Hepatic stellate cell (primary cell): Measurements from ENCODE around the gene PROZ.

Source experiments
- DNase-seq: peaks from one replicate; pipeline ENCODE4 v3.0.0; 2011; ENCODE audit warnings: low spot score

The PROZ gene

DNA sequence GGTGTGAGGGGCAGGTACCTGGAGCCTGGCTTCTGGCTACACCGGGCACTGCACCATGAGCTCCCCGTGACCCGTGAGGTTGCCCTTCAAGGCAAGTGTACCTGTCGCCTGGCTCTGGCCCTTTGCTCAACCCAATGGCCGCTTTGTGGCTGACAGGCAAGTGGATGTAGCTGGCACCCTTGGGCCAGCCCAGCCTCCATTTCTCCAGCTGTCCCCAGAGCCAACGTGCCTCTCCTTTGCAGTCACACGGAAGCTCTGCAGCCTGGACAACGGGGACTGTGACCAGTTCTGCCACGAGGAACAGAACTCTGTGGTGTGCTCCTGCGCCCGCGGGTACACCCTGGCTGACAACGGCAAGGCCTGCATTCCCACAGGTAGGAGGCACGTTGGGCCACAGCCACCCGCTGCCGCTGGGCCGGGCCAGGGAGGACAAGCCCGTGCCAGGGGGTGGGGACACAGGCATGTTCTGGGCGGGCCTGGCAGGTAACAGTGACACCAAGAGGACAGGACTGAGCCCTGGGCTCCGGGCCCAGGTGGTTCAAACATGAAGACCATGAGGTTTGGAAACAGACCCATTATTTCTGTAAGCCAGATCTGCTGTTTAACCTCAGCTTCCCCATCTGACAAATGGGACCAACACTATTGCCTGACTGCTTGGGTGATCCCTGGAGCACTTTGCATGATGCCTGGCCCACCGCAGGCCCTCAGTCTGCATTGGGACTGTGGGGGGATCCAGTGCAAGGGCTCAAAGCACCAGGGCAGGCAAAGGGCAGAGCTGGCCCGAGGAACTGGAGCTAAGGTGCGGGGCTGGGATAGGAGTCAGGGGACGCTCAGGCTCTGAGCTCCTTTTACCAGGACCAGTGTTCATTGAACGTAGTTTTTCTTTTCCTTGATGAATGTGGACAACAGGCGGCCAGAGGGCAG is 17.5 kb upstream of the PROZ start:
- no peak for DNase-seq

DNA sequence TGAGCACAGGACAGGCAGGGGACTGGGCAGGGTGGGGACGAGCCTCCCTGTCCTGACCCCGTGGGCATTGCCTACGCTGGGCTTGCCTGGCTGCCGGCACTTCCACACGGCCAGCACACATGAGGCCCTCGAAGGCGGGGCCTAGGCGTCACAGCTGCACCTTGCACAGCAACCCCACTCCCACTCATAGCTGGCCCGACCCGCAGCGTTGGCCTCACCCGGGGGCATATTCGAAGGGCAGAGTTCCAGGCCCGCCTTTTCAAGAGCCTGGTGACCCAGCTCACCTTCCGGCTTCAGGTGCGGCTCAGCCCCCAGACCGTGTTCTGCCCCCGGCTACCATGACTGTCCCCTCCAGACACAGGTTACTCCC is 16.9 kb upstream of the PROZ start:
- no peak for DNase-seq

DNA sequence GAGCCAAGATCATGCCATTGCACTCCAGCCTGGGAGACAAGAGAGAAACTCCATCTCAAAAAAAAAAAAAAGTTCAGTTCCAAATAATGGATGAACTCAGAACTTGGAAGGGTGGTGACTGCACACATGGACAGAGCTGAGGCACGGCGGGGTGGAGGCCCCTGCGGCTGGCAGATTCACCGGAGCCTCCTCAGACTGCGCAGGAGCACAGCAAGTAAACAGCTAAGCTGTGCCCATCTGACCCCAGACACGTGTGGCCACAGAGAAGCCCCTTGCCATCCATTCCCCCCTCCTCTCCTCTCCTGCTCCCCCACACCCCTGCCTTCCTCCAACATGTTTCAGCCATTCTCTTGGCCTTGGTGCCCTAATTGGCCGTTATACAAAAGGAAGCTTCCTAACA is 15.6 kb upstream of the PROZ start:
- no peak for DNase-seq

DNA sequence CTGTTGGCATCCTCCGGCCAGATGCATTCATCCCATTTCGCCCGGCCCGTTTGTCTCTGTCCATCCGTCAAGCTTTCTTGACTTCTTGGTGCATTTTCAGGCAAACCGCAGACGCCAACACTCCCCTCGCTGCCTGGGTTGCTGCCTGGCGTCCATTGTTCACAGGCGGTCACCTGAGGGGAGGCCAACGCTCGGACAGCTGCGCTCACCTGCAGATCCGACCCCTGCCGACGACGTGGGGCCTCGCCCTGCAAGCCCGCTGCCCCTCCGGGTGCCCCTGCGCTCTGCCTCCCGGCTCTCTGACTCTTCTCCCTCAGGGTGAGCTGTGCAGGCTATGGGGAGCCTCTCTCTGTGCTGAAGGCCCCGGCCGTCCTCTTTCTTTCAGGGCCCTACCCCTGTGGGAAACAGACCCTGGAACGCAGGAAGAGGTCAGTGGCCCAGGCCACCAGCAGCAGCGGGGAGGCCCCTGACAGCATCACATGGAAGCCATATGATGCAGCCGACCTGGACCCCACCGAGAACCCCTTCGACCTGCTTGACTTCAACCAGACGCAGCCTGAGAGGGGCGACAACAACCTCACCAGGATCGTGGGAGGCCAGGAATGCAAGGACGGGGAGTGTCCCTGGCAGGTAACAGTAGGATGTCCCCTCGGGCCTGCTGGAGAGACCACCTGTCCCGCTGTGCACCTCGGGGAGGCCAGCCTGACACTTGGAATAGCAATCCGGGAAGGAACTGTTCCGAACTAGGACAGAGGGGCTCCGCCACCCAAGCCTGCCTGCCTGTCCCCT is 14.8 kb upstream of the PROZ start:
- no peak for DNase-seq

DNA sequence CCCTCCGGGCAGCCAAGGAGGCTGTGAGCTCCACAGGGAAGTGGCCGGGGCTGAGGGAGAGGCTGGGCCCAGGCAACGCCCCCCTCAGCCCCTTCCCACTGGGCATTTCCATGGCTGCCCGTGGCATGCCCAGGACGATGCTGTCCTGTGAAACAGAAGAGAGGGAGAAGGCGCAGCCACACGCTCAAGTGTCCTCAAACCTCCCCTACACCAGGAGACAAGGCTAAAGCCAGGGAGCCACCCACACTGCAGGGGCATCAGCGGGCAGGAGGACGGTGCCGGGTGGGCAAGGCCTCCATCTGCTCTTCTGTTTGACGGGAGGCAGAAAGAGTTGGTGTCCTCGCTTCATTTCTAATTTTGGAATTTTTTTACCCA is 14.2 kb upstream of the PROZ start:
- DNase-seq = no peak

DNA sequence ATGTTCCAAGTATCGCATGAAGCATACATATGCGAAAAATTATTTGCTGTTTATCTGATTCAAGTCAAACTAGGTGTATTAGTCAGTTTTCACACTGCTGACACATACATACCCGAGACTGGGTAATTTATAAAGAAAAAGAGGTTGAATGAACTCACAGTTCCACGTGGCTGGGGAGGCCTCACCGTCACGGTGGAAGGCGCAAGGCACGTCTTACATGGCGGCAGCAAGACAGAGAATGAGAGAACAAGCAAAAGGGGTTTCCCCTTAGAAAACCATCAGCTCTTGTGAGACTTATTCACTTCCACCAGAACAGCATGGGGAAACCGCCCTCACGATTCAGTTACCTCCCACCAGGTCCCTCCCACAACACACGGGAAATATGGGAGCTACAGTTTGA is 13.0 kb upstream of the PROZ start:
- DNase-seq = no peak

DNA sequence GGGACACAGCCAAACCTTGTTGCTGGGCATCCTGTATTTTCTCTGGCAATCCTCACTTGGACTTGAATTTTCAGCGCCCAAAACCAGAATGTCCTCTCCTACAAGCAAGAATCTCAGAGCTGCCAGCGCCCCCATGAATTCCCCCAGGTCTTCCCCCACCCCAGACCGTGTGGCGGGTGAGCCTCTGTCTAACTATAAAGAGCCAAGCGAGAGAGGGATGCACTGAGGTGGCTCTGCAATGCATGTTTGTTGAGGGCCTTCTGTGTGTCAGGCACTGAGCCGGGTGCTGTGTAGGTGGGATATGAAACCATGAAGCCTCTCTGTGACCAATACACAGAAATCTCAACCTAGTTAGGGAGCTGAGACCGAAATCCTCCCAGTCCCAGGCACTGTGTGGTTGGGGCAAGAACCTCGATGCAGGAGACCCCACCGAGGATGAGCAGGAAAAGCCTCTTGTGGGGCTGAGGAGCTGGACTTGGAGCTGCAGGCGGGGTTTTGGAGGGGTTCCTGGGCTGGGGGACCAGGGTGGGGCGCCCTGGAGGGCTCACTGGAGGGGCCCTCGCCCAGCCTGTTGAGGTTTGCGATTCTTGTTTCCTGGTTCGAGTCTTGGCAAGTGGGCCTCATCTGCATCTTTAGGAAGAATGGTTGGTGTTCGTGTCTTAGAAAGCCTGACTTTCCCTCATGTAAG is 12.4 kb upstream of the PROZ start:
- DNase-seq = no peak

DNA sequence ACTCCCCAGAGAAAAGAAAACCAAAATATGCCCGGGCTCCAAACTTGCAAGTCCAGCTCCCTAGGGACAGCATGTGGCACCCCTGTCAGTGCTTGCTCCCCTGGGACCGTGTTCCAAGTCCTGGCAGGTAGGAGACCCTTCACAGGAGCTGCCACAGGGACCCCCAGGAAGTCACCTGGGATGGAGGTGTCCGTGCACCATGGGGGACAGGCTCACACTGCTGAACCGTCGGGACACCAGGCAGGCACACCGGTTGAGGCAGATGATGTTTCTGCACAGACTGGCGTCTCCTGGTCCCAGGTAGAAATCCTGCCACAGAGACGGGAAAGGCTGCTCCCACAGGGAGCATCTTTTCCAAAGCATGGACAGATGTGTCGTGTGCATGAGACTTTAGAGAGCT is 11.7 kb upstream of the PROZ start:
- DNase-seq = no peak

DNA sequence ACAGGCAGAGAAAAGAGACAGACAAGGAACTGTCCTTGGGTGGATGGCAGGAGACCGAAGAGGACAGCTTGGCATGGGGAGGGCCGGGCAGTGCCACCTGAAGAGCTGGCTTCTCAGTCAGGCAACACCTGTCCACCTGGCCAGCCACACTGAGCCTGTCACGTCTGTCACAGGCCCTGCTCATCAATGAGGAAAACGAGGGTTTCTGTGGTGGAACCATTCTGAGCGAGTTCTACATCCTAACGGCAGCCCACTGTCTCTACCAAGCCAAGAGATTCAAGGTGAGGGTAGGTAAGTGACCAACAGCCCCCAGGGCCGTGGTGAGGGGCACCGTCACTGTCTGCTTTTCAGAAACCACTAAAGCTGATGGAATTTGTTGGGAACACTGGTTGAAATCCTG is 11.2 kb upstream of the PROZ start:
- DNase-seq = no peak

DNA sequence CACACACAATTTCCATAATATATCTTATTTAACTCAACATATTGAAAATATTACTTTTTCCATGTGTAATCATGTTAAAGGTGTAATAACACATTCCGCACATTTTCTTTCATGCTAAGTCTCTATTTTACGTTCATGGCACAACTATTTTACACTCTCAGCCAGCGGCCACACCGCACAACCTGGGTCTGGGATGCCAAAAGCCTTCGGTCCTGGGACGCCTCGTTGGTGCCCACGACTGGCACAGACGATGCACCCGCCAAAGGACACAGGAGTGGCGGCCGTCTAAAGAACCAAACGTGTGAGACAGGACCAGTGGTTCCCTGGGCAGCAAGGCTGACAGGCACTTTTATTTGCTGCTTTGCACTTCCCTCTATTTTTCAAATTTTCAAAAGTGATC is 10.0 kb upstream of the PROZ start:
- no peak for DNase-seq

DNA sequence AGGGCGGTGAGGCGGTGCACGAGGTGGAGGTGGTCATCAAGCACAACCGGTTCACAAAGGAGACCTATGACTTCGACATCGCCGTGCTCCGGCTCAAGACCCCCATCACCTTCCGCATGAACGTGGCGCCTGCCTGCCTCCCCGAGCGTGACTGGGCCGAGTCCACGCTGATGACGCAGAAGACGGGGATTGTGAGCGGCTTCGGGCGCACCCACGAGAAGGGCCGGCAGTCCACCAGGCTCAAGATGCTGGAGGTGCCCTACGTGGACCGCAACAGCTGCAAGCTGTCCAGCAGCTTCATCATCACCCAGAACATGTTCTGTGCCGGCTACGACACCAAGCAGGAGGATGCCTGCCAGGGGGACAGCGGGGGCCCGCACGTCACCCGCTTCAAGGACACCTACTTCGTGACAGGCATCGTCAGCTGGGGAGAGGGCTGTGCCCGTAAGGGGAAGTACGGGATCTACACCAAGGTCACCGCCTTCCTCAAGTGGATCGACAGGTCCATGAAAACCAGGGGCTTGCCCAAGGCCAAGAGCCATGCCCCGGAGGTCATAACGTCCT is 9.4 kb upstream of the PROZ start:
- DNase-seq = no peak

DNA sequence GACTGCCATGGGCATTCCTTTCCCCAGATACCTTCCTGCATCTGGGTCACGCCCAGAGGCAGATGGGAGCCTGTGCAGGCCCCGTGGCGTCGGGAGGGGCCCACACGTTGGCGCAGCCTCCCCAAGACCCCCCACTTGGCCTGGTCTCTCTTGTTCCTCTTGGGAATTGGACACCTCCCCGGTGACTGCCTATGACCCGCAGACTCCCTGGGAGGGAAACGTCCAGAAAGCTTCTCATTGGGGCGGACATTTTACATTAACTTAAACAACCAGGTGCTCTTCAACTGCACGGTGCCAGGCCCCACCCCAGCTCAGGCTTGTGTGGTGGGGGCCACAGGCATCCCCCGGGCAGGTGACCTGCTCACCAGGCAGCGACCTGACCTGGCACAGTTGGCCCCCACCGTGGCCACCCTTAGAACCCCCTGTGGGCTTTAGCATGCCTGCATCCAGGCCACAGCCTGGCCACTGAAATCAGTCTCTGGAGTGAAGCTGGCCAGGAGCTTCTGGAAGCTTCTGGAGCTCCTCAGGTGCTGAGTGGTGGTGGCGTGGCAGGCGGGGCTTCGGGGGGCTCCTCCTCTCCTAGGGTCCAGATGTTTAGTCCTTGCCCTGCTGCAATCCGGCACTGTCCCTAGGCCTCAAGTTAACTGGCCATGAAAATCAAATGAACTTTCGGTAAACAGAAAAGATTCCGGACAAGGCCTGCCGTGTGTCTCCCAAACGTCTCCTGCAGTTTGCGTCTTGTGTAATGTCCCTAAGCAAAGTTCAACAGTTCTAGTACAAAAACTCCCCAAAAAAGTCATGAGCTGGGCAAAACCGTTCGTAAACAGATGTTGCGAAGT is 8.5 kb upstream of the PROZ start:
- DNase-seq = no peak

DNA sequence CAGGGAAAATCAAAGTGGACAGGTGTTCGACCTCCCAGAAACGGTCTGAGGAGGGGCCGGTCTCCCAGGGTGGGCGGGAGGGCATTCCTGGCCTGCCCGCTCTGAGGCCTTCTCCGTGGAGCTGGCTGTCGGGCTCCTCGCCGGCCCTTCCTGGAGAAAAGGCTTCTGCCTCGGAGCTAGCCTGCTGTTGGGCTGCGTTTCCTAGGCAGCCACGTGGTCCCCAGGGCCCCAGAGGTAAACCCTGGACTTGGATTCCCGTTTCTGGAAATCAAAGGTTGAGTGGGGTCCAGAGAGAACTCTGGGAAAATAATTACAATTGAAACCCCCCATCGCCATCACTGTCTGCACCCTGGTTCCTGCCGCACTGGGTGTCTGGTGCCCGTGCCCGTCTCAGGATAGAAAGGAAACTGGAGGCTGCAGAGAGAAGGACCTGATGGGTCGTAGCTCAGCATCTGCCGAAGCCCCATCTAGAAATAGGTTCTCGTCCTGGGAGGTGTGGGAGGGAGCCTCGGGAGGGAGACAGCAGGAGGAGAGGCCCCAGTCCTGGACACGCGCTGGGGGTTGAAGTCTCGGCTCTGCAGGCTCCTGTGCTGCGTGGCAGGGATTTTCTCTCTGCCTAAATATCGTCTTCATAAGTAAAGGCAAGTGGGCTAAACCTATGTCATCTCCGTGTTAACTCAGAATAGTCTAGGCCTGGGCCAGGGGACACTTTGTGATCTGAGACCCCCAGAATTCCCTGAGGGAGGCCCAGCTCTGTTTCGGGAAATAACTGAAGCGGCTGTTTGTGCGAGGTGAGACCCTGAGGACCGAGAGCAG is 7.7 kb upstream of the PROZ start:
- no peak for DNase-seq

DNA sequence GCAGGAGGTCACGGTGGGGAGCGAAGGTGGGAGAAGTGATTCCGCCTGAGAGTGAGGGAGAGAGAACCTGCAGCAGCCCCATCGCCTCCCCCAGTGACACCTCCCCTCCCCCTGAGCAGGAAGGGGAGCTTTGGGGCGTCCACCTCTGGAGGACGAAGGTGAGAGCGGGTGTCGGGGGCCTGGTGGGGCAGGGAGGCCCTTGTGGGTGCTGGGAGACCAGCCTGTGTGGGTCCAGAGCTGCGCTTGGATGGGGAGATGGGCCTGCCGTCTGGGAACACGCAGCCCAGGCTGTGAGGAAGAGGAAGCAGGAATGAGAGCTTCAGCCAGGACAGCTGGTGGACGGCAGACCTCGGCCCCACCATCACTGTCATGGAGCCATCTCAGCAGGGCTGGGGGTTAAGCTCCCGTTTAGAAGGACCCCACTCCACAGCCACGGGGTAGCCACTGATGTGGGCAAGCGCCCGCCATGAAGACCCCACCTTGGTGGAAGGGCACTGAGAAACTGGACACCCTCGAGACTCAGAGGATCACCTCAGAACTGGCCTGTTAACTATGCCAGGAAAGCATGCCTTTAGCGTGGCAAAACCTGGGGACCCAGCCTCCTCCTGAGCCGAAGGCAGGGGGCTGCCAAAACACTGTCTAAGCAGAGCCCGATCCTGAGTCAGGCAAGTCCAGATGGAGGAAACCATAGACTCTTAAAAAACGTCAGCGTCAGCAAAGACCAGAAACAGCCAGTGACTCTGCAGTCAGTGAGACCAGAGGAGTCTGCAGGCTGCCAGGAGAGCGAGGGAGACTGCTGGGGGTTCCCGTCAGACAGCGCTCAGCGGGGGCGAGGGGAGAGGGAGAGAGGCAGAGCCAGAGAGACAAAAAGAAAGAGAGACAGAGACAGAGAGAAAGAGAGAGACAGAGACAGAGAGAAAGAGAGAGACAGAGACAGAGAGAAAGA is 6.4 kb upstream of the PROZ start:
- DNase-seq = peak; percentile 75

DNA sequence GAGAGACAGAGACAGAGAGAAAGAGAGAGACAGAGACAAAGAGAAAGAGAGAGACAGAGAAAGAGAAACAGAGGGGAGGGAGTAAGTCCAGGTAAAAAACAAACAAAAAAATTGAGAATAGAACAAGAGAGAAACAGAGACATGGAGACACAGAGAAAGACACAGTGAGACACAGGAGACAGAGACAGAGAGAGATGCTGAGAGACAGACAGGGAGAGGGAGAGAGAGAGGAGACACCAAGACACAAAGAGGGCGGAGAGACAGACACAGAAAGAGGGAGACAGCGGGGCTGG is 5.8 kb upstream of the PROZ start:
- DNase-seq = peak; percentile 53

DNA sequence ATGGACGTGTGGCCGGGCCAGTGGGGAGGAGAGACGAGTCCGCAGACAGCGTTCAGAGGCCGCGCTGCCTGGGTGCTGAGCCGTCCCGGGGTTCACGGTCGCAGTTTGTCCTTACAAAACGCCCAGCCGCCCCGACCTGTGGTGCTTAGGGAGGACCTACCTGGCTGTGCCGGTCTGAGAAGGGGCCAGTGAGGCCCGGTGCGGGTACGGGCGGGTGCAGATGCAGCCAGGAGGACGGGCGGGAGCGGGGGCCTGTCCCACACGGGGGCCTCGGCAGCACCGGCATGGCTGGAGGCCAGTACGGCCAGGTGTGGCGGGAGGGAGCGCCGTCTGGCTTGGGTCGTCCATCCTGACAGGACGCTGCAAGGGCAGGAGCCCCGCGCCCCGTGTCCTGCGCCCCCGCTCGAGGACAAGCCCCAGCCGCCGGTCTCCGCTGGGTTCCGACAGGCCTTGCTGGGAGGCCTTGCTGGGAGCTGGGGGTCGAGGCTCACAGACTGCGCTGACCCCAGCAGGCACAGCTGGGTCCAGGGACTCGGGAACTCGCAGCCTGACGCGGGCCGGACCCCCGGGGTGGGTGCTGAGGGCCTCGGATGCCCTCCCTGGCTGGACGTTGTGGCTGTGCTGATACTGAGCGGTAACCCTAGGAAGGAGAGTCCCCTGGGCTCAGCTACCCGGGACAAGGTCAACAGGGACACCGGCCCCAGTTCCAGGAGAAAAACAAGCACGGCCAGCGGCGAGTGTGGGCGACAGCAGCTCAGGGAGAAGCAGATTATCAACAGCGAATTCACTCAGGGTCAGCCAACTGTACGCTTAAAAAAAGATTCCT is 5.3 kb upstream of the PROZ start:
- DNase-seq = peak; percentile 57

DNA sequence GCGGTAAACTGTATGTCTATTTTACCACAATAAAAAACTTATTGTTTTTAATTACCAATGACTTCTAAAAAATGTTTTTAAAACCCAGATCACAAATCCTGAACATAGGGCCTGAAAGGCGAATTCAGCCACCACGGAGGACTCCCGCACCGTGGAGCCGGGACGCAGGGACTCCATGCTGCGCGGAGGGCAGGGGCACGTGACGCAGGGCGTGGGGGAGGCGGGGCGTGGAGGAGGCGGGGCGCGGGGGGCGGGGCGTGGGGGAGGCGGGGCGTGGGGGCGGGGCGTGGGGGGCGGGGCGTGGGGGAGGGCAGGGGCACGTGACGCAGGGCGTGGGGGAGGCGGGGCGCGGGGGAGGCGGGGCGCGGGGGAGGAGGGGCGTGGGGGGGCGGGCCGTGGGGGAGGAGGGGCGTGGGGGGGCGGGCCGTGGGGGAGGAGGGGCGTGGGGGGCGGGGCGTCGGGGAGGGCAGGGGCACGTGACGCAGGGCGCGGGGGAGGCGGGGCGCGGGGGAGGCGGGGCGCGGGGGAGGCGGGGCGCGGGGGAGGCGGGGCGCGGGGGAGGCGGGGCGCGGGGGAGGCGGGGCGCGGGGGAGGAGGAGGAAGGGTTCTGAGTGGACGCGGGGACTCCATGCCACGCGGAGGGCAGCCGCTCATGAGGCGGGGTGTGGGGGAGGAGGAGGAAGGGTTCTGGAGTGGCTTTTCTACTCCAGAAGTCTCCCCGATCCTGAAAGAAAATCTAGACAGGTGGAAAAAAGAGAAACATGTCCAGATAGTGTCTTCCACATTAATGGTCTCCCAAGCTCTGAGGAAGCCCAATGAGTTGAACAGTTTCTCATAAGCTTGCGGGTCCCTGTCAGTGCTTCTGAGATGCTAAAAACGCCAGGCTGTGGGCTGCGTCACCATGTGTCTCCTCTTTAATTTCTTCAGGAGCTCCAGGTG is 4.4 kb upstream of the PROZ start:
- DNase-seq = peak; percentile 82

DNA sequence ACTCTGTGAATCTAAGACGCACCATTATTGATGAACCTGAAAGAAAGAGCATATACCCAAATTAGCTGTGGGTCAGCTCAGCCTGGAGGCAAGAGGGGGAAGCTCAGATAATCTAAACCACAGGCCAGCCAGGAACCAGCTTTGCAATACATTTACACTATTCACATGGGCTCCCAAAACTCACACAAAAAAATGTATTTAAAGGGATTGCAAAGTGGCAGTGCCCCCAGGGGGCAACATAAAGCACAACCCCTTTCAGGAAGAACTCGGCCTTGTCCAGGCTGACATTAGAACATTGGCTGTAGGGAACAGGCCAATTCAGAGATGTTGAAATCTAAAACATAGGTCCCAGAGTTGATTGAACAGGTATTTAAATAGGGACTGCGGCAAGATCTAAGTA is 3.2 kb upstream of the PROZ start:
- no peak for DNase-seq
